Mammary epithelial cell (primary cell): Measurements from ENCODE around the gene GPR4.

Experiments
- EZH2 ChIP-seq: IDR thresholded peaks from 2 replicates; pipeline ENCODE4 v1.6.1; 2012; ENCODE audit warnings: low read length, inconsistent platforms, borderline replicate concordance
- TF ChIP-seq, protein P1 (sequence below), 2 donors: IDR thresholded peaks in 1 of 2; conservative IDR thresholded peaks in 1 of 2; 2 replicates each; pipeline ENCODE4 v1.5.1; 2011 to 2012; ENCODE audit warnings: inconsistent platforms in 2 of 2, low read length in 2 of 2, mild to moderate bottlenecking in 2 of 2, control low read depth in 1 of 2, low read depth in 1 of 2; ENCODE audit not compliant: insufficient read depth in 1 of 2; ENCODE audit errors: extremely low read depth in 1 of 2

DNA sequence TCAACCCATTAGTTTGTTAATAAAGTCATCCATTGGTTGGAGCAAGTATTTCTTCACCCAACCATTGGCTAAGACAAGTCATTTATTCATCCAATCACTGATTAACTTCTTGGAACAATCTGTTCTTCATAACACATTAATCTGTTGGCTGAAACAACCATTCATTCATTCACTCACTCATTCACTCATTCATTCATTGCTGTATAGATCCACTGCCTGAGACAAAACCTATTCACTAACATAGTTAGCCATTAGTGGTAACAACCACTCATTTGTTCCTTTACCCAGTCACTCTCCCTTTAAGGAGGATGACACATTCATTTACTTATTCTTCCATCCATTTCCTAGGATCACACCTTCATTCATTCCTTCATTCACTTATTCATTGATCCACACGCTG is 22.0 kb upstream of the GPR4 start:
- no peak for TF ChIP-seq EZH2
- TF ChIP-seq, protein P1, sequence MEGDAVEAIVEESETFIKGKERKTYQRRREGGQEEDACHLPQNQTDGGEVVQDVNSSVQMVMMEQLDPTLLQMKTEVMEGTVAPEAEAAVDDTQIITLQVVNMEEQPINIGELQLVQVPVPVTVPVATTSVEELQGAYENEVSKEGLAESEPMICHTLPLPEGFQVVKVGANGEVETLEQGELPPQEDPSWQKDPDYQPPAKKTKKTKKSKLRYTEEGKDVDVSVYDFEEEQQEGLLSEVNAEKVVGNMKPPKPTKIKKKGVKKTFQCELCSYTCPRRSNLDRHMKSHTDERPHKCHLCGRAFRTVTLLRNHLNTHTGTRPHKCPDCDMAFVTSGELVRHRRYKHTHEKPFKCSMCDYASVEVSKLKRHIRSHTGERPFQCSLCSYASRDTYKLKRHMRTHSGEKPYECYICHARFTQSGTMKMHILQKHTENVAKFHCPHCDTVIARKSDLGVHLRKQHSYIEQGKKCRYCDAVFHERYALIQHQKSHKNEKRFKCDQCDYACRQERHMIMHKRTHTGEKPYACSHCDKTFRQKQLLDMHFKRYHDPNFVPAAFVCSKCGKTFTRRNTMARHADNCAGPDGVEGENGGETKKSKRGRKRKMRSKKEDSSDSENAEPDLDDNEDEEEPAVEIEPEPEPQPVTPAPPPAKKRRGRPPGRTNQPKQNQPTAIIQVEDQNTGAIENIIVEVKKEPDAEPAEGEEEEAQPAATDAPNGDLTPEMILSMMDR (conservative IDR thresholded peaks at IDR 0.05 in 1 of 2, IDR thresholded peaks at IDR 0.05 in 1 of 2; ENCODE audit: extremely low read depth in 1 of 2, insufficient read depth in 1 of 2, low read depth in 1 of 2, low read length in 2 of 2): no peak
